NCI-H510A treated with DMSO at 0.1 percent for 48 hours (cell line): Measurements from ENCODE around the gene FRMD5.
A peak's percentile ranks its signal among the peaks of the same experiment; 100 is the strongest.
"Not testable (repeated sequence)": the region's sequence is repeated elsewhere in the genome, so short reads cannot be mapped to it uniquely, and the experiment has no call there.

ENCODE experiments used
- DNase-seq: peaks from one replicate; lab custom pipeline; 2025; lab: John Stamatoyannopoulos, UW

The FRMD5 gene

DNA sequence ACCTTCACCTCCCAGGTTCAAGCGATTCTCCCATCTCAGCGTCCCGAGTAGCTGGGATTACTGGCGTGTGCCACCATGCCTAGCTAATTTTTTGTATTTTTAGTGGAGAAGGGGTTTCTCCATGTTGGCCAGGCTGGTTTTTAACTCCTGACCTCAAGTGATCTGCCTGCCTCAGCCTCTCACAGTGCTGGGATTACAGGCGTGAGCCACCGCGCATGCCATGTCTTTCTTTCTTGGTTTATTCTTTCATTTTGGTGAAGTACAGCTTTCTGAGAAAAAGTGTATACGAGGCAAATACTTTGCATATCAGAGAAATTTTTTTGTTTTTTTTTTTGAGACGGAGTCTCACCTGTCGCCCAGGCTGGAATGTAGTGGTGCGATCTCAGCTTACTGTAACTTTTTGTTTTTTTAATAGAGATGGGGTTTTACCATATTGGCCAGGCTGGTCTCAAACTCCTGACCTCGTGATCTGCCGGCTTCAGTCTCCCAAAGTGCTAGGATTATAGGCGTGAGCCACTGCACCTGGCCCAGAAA is 363.5 kb downstream of the FRMD5 start:
- not testable (repeated sequence) for DNase-seq

DNA sequence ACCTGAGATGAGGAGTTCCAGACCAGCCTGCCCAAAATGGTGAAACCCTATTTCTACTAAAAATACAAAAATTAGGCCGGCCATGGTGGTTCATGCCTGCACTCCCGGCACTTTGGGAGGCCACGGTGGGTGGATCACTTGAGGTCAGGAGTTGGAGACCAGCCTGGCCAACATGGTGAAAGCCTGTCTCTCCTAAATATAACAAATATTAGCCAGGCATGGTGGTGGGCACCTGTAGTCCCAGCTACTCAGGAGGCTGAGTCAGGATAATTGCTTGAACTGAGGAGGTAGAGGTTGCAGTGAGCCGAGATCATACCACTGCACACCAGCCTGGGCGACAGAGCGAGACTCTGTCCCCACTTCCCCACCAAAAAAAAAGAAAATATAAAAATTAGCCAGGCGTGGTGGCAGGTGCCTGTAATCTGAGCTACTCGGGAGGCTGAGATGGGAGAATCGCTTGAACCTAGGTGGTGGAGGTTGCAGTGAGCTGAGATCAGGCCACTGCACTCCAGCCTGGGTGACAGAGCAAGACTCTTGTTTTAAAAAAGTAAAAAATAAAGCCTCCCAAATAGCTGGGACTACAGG is 364.3 kb downstream of the FRMD5 start:
- not testable (repeated sequence) for DNase-seq

DNA sequence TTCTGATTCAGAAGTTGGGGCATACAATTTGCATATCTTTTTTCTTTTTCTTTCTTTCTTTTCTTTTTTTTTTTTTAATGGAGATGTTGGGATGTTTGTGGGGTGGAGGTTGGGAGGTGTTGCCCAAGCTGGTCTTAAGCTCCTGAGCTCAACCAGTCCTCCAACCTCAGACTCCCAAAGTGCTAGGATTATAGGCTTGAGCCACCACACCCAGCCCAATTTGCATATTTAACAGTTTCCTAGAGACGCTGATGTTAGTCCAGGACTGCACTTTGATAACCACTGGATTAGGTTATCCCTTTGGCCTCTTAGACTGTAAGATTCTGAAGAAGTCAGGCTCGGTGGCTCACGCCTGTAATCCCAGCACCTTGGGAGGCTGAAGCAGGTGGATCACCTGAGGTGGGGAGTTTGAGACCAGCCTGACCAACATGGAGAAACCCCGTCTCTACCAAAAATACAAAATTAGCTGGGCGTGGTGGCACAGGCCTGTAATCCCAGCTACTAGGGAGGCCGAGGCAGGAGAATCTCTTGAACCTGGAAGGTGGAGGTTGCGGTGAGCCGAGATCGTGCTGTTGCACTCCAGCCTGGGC is 365.0 kb downstream of the FRMD5 start:
- DNase-seq, result not testable (repeated sequence)

DNA sequence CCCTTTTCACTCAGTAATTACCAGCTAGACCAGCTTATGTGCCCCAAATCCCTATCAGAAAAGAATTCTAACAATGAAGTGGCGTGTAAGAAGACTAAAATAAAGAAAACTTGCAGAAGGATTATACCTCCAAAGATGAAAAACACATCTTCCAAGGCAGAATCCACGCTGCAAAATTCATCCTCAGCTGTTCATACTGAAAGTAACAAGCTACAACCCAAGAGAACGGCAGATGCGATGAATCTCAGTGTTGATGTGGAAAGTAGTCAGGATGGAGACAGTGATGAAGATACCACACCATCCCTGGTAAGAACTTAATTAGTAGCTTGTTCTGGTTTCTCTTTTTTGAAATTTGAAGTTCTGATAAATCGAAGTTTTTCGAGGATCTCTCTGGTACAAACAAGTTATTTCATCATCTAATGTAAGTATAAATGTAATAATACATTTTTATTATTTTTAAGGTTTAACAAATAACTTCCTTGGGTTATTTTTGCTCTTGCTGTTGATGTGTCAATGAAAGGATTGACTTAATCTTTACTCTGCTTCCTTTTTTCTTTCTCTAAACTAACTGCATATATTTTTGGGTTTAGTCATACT is 366.9 kb downstream of the FRMD5 start:
- no peak for DNase-seq

DNA sequence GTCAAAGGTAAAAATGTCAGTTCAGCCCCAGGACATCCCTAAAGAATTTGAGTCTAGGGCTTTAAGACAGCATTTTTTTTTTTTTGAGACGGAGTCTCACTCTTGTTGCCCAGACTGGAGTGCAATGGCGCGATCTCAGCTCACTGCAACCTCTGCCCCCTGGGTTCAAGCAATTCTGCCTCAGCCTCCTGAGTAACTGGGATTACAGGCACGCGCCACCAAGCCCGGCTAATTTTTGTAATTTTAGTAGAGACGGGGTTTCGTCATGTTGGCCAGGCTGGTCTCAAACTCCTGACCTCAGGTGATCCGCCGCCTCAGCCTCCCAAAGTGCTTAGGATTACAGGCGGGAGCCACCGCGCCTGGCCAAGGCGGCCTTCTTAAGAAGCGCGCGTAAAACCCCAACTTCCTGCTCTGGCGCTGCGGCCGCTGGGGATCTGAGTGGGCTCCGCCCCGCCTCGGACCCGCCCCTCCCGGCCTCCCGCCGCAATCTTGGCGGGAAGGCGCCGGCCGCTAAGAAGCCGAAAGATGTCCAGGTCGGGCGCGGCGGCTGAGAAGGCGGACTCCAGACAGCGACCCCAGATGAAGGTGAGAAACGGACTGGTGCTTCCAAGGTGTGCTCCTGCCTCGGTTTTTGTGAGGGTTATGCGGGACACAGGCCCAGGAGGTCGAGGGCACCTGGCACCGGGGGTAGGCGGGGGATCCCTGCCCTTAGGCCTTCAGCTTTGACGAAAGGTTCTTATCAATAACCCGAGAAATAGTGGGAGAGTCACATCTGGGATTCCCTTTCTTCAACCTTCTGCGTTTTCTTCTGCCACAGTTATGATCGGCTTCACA is 368.3 kb downstream of the FRMD5 start, which contains the start of gene WDR76:
Gene WDR76, plus strand, starts transcription at position 495 of the 834 bp plus-strand sequence. Its CDS starts 31 bp downstream, at position 526.
- DNase-seq, result peak; percentile 38

DNA sequence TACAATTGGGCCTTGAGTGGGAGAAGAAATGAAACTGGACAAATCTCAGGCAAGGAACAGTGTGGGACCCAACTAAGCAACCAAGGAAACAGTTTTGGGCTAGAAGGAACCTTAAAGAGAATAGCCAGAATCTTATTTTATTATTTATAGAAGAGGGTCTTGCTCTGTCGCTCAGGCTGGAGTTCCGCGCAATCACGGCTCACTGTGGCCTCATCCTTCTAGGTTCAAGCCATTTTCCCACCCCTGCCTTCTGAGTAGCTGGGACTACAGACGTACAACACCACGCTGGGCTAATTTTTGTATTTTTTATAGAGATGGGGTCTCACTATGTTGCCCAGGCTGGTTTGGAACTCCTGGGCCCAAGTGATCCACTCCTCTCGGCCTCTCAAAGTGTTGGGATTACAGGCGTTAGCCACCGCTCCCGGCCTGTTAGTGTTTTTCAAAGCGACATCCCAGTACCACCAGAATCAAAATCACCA is 369.0 kb downstream of the FRMD5 start:
- DNase-seq, result no peak

DNA sequence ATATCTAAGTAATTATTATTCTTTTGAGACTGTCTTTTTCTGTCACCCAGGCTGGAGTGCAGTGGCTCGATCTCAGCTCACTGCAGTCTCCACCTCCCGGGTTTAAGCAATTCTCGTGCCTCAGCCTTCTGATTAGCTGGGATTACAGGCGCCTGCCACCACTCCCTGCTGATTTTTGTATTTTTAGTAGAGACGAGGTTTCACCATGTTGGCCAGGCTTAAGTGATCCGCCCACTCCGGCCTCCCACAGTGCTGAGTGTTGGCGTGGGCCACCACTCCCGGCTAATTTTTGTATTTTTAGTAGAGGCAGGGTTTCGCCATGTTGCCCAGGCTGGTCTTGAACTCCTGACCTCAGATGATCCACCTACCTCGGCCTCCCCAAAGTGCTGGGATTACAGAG is 369.8 kb downstream of the FRMD5 start:
- not testable (repeated sequence) for DNase-seq

DNA sequence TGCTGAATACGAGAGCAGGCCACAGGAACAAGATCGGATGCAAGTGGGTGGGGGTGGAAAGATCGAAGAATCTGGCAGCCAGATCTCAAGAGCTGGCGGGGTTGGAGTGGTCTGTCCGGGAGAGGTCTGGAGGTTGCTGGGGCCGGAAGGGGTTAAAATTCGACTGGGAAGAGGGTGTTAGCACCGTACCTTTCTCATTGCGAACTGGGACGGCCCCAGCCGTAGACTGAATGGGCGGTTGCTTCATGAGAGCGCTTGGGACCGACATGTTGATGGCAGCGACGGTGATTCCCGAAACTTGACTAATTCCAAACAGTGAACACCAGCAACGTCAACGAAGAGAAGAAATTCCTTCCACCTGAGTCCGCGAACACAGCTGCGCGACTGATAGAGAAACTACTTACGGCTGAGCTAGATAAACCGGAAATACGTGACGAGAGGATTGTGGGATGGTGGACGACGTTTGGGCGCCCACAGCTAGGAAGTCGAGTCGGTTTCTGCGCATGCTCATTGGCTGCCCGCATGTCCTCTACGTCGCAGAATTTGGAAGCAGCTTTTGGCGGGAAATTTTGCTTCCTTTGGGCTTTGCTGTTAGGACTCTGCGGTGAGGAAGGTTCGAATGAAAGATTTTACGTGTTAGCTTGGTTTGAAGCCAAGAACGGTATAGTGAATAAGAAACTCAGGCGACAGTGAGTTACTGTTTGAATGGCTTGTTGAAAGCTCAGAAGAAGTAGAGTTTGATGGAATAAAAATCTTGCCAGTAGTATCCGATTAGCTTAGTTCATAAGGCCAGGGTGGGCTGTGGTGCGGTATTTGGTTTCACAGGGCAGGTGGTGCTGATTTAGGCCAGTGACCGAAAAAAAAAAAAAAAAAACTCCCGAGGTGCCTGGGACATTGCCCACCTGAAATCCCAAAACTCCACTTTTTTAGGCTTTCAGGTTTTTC is 370.5 kb downstream of the FRMD5 start, which contains the start of gene MFAP1:
Gene MFAP1, minus strand, starts transcription at position 389 of the 945 bp plus-strand sequence. Its CDS starts 121 bp downstream, at position 268.
- DNase-seq, result peak; percentile 88

DNA sequence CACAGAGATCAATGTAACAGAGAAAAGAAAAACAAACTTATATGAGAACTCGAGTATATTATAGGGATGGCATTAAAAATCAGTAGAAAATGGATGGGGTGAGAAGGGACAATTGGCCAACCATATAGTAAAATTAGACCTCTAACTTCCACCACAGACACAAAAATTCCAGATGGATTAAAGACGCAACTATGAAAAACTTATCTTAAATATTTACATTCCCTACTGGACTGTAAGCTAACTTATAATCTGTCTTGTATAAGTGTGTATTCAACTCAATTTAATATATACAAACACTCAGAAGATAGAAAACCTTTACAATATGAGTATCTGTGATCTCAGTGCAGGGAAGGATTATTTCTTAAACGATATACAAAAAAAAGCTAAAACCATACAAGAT is 373.6 kb downstream of the FRMD5 start:
- DNase-seq, result no peak
